K562 (cell line): ENCODE measurements around the gene CTNNBL1. TPM values are rescaled to one million over a fixed set of nuclear protein-coding genes. Genes with fewer than 3 reads are reported as not detected.

Experiments
- ATAC-seq: fragments of 200-7000 bp; cut with Tn5 transposase; 3 replicates; pipeline ENCODE4 v1.9.1; 2020; ENCODE audit warnings: moderate library complexity
- BruUV-seq: library from RNA; stranded (reverse); fragments of 400-500 nt; replicated peaks from 2 replicates; lab custom pipeline; 2021; lab: Mats Ljungman, UMichigan
- CTCF ChIA-PET: fragments of 300-600 bp; formaldehyde crosslinking; extraction: SDS; loops from one replicate; lab custom pipeline; 2021; ENCODE audit warnings: low intra/inter-chr PET ratio; lab: Yijun Ruan, JAX
- POLR2A ChIA-PET: fragments of 300-600, 350-650 bp; sonication (Branson Sonifier 250); formaldehyde crosslinking; extraction: SDS; loops from one replicate; lab custom pipeline; 2021; ENCODE audit warnings: antibody characterized with exemption, inconsistent platforms; lab: Yijun Ruan, JAX
- DNase-seq, 4 experiments: peaks; one replicate each; pipeline versions ENCODE4 v3.0.0 to v3.0.0-alpha.2; 2011 to 2018; ENCODE audit warnings: low spot score in 3 of 4, mixed read lengths in 3 of 4; ENCODE audit errors: extremely low read depth in 1 of 4
- FAIRE-seq: peaks from 2 replicates; lab custom pipeline; 2011; peaks lifted over from hg19 to GRCh38; lab: Jason Lieb, UNC
- H2AFZ ChIP-seq: 2 replicates; pipeline ENCODE4 v1.6.0; 2011; ENCODE audit warnings: low read depth, low read length, control low read depth, inconsistent platforms
- H3K27ac ChIP-seq: fragments of 200-600 bp; 3 replicates; pipeline ENCODE4 v1.8.0; 2011; ENCODE audit warnings: low read depth, mild to moderate bottlenecking, control low read depth, inconsistent platforms, low read length, moderate library complexity, mixed read lengths; ENCODE audit errors: extremely low read depth
- H3K27me3 ChIP-seq, 2 experiments: fragments of 300-600 bp in 1 of 2; 2 replicates in 1 of 2; 3 replicates in 1 of 2; pipeline versions ENCODE4 v1.6.0 to v1.8.0; 2011; ENCODE audit warnings: inconsistent platforms in 2 of 2, low read length in 2 of 2, mild to moderate bottlenecking in 1 of 2, mixed read lengths in 1 of 2, moderate library complexity in 1 of 2; ENCODE audit not compliant: control insufficient read depth in 2 of 2, insufficient read depth in 2 of 2
- H3K36me3 ChIP-seq: fragments of 300-600 bp; 3 replicates; pipeline ENCODE4 v1.8.0; 2011; ENCODE audit warnings: mild to moderate bottlenecking, low read length, inconsistent platforms; ENCODE audit not compliant: control insufficient read depth, insufficient read depth
- H3K4me1 ChIP-seq, 2 experiments: fragments of 200-600 bp in 1 of 2; replicated peaks in 1 of 2; 2 replicates in 1 of 2; 3 replicates in 1 of 2; pipeline versions ENCODE4 v1.5.1 to v1.8.0; 2011; ENCODE audit warnings: inconsistent platforms in 2 of 2, low read length in 2 of 2, mild to moderate bottlenecking in 1 of 2, mixed read lengths in 1 of 2, moderate library complexity in 1 of 2; ENCODE audit not compliant: control insufficient read depth in 2 of 2, insufficient read depth in 2 of 2
- H3K4me2 ChIP-seq: 2 replicates; pipeline ENCODE4 v1.6.1; 2011; ENCODE audit warnings: low read length, control low read depth, inconsistent platforms, mixed read lengths; ENCODE audit not compliant: insufficient read depth
- H3K4me3 ChIP-seq: fragments of 200-600 bp; sonication (generic), shearing (Covaris generic); 2 replicates; pipeline ENCODE4 v1.5.1; 2016; ENCODE audit warnings: control low read depth, inconsistent platforms
- H3K79me2 ChIP-seq: fragments of 200-600 bp; 3 replicates; pipeline ENCODE4 v1.8.0; 2011; ENCODE audit warnings: low read length, inconsistent platforms; ENCODE audit not compliant: control insufficient read depth, insufficient read depth
- H3K9ac ChIP-seq, 2 experiments: 2 replicates each; pipeline versions ENCODE4 v1.6.0 to v1.6.1; 2011; ENCODE audit warnings: low read depth in 2 of 2, low read length in 2 of 2, control low read depth in 1 of 2, inconsistent platforms in 1 of 2, mild to moderate bottlenecking in 1 of 2, mixed read lengths in 1 of 2; ENCODE audit not compliant: insufficient read depth in 1 of 2
- H3K9me1 ChIP-seq: one replicate; pipeline ENCODE4 v1.6.0; 2011; ENCODE audit warnings: inconsistent platforms, mild to moderate bottlenecking, low read length, moderate library complexity; ENCODE audit not compliant: control insufficient read depth, insufficient read depth
- H3K9me3 ChIP-seq: replicated peaks from 2 replicates; pipeline ENCODE4 v1.5.1; 2011; ENCODE audit warnings: low read depth, low read length, inconsistent platforms; ENCODE audit not compliant: control insufficient read depth, insufficient read depth
- H4K20me1 ChIP-seq: replicated peaks from 2 replicates; pipeline ENCODE4 v1.6.1; 2011; ENCODE audit warnings: low read length, inconsistent platforms, mixed read lengths; ENCODE audit not compliant: control insufficient read depth, insufficient read depth
- ATF3 ChIP-seq, 2 experiments: fragments of 450-650 bp in 1 of 2; sonication (generic) in 1 of 2; formaldehyde crosslinking in 1 of 2; IDR thresholded peaks in 1 of 2; conservative IDR thresholded peaks in 1 of 2; 2 replicates each; pipeline versions ENCODE4 v1.6.1 to v1.8.1; 2016 to 2023; ENCODE audit warnings: mild to moderate bottlenecking in 2 of 2, moderate library complexity in 2 of 2, inconsistent platforms in 1 of 2, missing genetic modification reagents in 1 of 2
- ATF4 ChIP-seq: fragments of 450-650 bp; formaldehyde crosslinking; IDR thresholded peaks from 2 replicates; pipeline ENCODE4 v1.4.0; 2022; ENCODE audit warnings: mild to moderate bottlenecking, moderate library complexity
- BHLHE40 ChIP-seq: IDR thresholded peaks from 2 replicates; pipeline ENCODE4 v1.6.1; 2011; ENCODE audit warnings: low read length, improper control_type of control experiment
- FOSL1 ChIP-seq: fragments of 200-800 bp; sonication (Bioruptor generic); conservative IDR thresholded peaks from 2 replicates; pipeline ENCODE4 v1.6.1; 2016; ENCODE audit warnings: missing genetic modification characterization, missing compliant biosample characterization
- HDAC2 ChIP-seq: fragments of 450-650 bp; IDR thresholded peaks from 2 replicates; pipeline ENCODE4 v1.6.1; 2016; ENCODE audit warnings: mild to moderate bottlenecking
- HLTF ChIP-seq: fragments of 450-650 bp; IDR thresholded peaks from 2 replicates; pipeline ENCODE4 v1.6.1; 2016
- LEF1 ChIP-seq: fragments of 450-650 bp; IDR thresholded peaks from 2 replicates; pipeline ENCODE4 v1.6.1; 2016; ENCODE audit warnings: mild to moderate bottlenecking
- STAT5A ChIP-seq: IDR thresholded peaks from 2 replicates; pipeline ENCODE4 v1.6.1; 2012; ENCODE audit warnings: low read length, inconsistent platforms, borderline replicate concordance
- ZNF217 ChIP-seq: sonication (generic); formaldehyde crosslinking; IDR thresholded peaks from 2 replicates; pipeline ENCODE4 v1.8.0; 2022; ENCODE audit warnings: mild to moderate bottlenecking, missing genetic modification reagents
- ZNF24 ChIP-seq: fragments of 450-650 bp; IDR thresholded peaks from 2 replicates; pipeline ENCODE4 v1.6.1; 2016
- ZNF766 ChIP-seq: fragments of 200-800 bp; sonication (Bioruptor generic); conservative IDR thresholded peaks from 2 replicates; pipeline ENCODE4 v1.6.1; 2016; ENCODE audit warnings: missing genetic modification characterization, missing compliant biosample characterization
- WGBS: fragments of 100-300 bp; shearing (Covaris generic); methylation state at CpG from one replicate; pipeline ENCODE4 v1.1.6; 2016; ENCODE audit warnings: low coverage, mixed read lengths; ENCODE audit not compliant: insufficient coverage; ENCODE audit errors: missing lambda C conversion rate; 5-methylcytosine and 5-hydroxymethylcytosine counted together
- in situ Hi-C: fragments of 300-500 bp; cut with MboI; formaldehyde crosslinking; loops from 4 replicates; pipeline ENCODE4 v1.15.0; 2018; ENCODE audit warnings: inconsistent platforms, mixed read lengths
- intact Hi-C: fragments of 100-400 bp; cut with micrococcal nuclease; formaldehyde crosslinking; loops from 2 replicates; pipeline ENCODE4 v1.14.2; 2022
- polyA plus RNA-seq, 8 experiments: library from polyadenylated mRNA; depleted of rRNA in 4 of 8; stranded (reverse) in 5 of 8; unstranded in 3 of 8; fragments of >200 nt; fragmentation: Nextera tagmentation in 2 of 8; fragmentation: Illumina TruSeq in 1 of 8; extraction: Ambion mirVana in 2 of 8; extraction: Trizol in 1 of 8; gene quantifications; 2 replicates each; pipeline versions ENCODE4 v1.2.1 to v1.2.3, GENCODE V29; 2011 to 2014; ENCODE audit warnings: inconsistent platforms in 1 of 8, missing spikeins in 1 of 8
- total RNA-seq, 7 experiments: library from RNA; depleted of rRNA in 6 of 7; stranded (reverse); fragments of >200 nt in 6 of 7; fragmentation: Illumina TruSeq in 2 of 7; extraction: Trizol in 2 of 7; gene quantifications; 2 replicates each; pipeline versions ENCODE4 v1.2.1 to v1.2.3, GENCODE V29; 2011 to 2021; ENCODE audit warnings: low replicate concordance in 1 of 7

The CTNNBL1 gene
- total and polyA plus RNA-seq, 9 of the 15 experiments (the other 6 are each of a cell fraction or from before 2014, with no cell fraction given), result 32.4 to 85.6 (median 43.6) TPM

DNA sequence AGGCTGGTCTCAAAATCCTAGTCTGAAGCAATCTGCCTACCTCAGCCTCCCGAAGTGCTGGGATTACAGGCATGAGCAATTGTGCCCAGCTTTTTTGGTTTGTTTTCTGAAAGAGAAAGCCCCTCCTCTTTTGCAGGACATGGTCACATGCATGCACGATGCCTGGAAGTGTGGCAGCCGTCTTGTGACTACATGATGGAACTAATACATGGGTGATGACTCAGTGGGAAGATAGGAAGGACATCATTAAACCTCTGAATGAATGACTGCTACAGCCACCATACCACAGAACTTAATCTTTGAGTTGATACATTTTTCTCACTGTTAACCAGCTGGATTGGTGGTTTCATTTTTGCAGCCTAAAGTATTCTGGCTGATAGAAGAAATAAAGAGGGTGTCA, 13.4 kb upstream of the CTNNBL1 start:
- H3K79me2 ChIP-seq, result no peaks in the 10 kb centered on the region
- no peaks in the 10 kb centered on the region for H3K4me1 ChIP-seq
- no peaks in the 10 kb centered on the region for H3K9me1 ChIP-seq
- no peaks in the 10 kb centered on the region for H4K20me1 ChIP-seq
- H3K36me3 ChIP-seq, result no peaks in the 10 kb centered on the region
- WGBS, result 3% methylated on average over 3 of the region's 3 CpGs
- H3K9ac ChIP-seq, result no peak overlapping the region
- intact Hi-C loops, result no loop called here
- POLR2A ChIA-PET, result interaction anchor here (1.4 kb wide), 1 partner anchor 59 kb away, joined by 3 read pairs; no protein-coding TSS in a partner anchor
- H3K27ac ChIP-seq, result no peak overlapping the region
- TF ChIP-seq BHLHE40 (0 out of 2 replicates have a peak, but pooled peaks have one; percentile 21), HDAC2 (no peak), ZNF766 (CRISPR knock-in tag) (0 out of 2 replicates have a peak, but pooled peaks have one; percentile 23), ZNF217 (no peak), ATF3 (IDR thresholded peaks at IDR 0.05) (peak; percentile 44; the same call in 1 of the 2 replicates), ATF3 (CRISPR knock-in tag; conservative IDR thresholded peaks at IDR 0.05) (no peak), ZNF24 (peak; percentile 57; the same call in 1 of the 2 replicates), HLTF (no peak), LEF1 (no peak), ATF4 (CRISPR knock-in tag) (no peak), STAT5A (no peak), FOSL1 (peak; percentile 55)
- TF ChIP-seq, all 486 proteins: peak for 5
- in situ Hi-C loops, result no loop called here
- Histone ChIP-seq H3K4me3 (no peak overlapping the region), H3K4me2 (no peak overlapping the region), H3K9me3 (no peaks in the 10 kb centered on the region), H3K27me3 (peaks cover 24 to 56% of the 10 kb centered on the region in 2 experiments; a peak in 4 of 5 replicates), H2AFZ (no peak overlapping the region)
- DNase-seq (no peak), FAIRE-seq (no peak), ATAC-seq (no peak)
- BruUV-seq, result no TSS peak
- CTCF ChIA-PET, result no interaction called here
